ENCODE data around the gene NSDHL. TPM values are rescaled to one million over a fixed set of nuclear protein-coding genes. Genes with fewer than 3 reads are reported as not detected.

Gene NSDHL
- total and polyA plus RNA-seq, 2 of the 4 experiments (the other 2 are of a cell fraction): 22.8 to 26.0 TPM

GRCh38 chrX:152896450-152896849, 65.6 kb downstream of the NSDHL start:
- Histone ChIP-seq H3K9ac (ENCODE audit: low read depth, low read length) (no peak overlapping the region), H2BK5ac (ENCODE audit: low read depth, low read length, poor library complexity, severe bottlenecking) (no peak overlapping the region), H3K18ac (ENCODE audit: low read depth, low read length) (no peak overlapping the region), H2AK5ac (ENCODE audit: low read depth, low read length) (no peak overlapping the region), H3K4me1 (ENCODE audit: control insufficient read depth, insufficient read depth, low read length) (no peaks in the 10 kb centered on the region), H4K20me1 (ENCODE audit: insufficient read depth, low read length) (no peaks in the 10 kb centered on the region), H3K27me3 (ENCODE audit: control insufficient read depth, insufficient read depth, low read length) (peaks cover 12% of the 10 kb centered on the region; the same call in 1 of the 2 replicates), H2BK15ac (ENCODE audit: low read depth, low read length) (no peak overlapping the region), H3K14ac (replicated peaks; ENCODE audit: low read depth, low read length) (no peak overlapping the region), H3K4me3 (ENCODE audit: insufficient read depth, low read depth, low read length) (no peak overlapping the region), H3K79me1 (ENCODE audit: low read depth in 1 of 2, low read length in 2 of 2) (no peaks in the 10 kb centered on the region), H3K56ac (ENCODE audit: extremely low read depth, insufficient read depth, low read length) (no peak overlapping the region), H2AK9ac (replicated peaks; ENCODE audit: low read depth, low read length, poor library complexity) (peak overlapping the region; percentile 15), H2BK120ac (ENCODE audit: low read depth, low read length) (no peak overlapping the region), H3K9me3 (ENCODE audit: control insufficient read depth, insufficient read depth, low read length) (peaks cover 1% of the 10 kb centered on the region; the same call in 1 of the 2 replicates), H4K8ac (ENCODE audit: low read depth in 2 of 2, low read length in 2 of 2) (no peak overlapping the region), H3K4ac (ENCODE audit: low read depth, low read length) (no peak overlapping the region), H3K36me3 (ENCODE audit: control insufficient read depth, insufficient read depth, low read length) (no peaks in the 10 kb centered on the region), H3K4me2 (ENCODE audit: low read depth, low read length) (no peak overlapping the region), H3K23ac (ENCODE audit: low read depth, low read length) (no peak overlapping the region), H2BK20ac (ENCODE audit: low read depth, low read length) (no peak overlapping the region), H3K9me1 (ENCODE audit: insufficient read depth, low read length) (no peaks in the 10 kb centered on the region), H2AFZ (replicated peaks; ENCODE audit: low read length, poor library complexity) (no peak overlapping the region), H4K91ac (ENCODE audit: insufficient read depth, low read depth, low read length) (no peak overlapping the region), H4K5ac (ENCODE audit: low read depth, low read length) (no peak overlapping the region), H3K27ac (ENCODE audit: insufficient read depth, low read length) (no peak overlapping the region)
- ChIA-PET CTCF (no interaction called here), POLR2A (ENCODE audit: unreplicated experiment) (no interaction called here)
- TF ChIP-seq FOS (IDR thresholded peaks at IDR 0.05; ENCODE audit: low read depth, low read length) (no peak), CHD1 (IDR thresholded peaks at IDR 0.05; ENCODE audit: low read depth, low read length) (no peak), NFE2L2 (IDR thresholded peaks at IDR 0.05; ENCODE audit: low read depth, low read length) (no peak), MXI1 (IDR thresholded peaks at IDR 0.05; ENCODE audit: borderline replicate concordance, low read depth, low read length) (no peak), RFX5 (IDR thresholded peaks at IDR 0.05; ENCODE audit: low read depth, low read length) (no peak)
- ATAC-seq (ENCODE audit: low read depth): no peak
- WGBS, 2 experiments (ENCODE audit: extremely low coverage in 2 of 2, insufficient read length in 1 of 2): 76% methylated on average over 2 of the region's 8 CpGs; no CpG with 5 or more reads in 1 of the 2 experiments
- dilution Hi-C loops (cut with HindIII; ENCODE audit: low sequenced_read_pairs, unreplicated experiment) (no loop called here), in situ Hi-C loops (cut with MboI; ENCODE audit: low sequenced_read_pairs) (no loop called here), intact Hi-C loops (cut with micrococcal nuclease) (no loop called here)
- BruUV-seq (replicated peaks): no TSS peak
- no peak for DNase-seq
